Spleen (tissue), 11 donors: ENCODE results near the gene DCXR. TPM values are rescaled to one million over a fixed set of nuclear protein-coding genes. Genes with fewer than 3 reads are reported as not detected.

Experiments used
- DNase-seq: peaks from one replicate; pipeline ENCODE4 v3.0.0-alpha.2; 2020
- H3K27ac ChIP-seq, 8 donors: fragments of 200-600 bp; sonication (generic) in 7 of 8; 1 replicate in 4 of 8; 2 replicates in 4 of 8; pipeline versions ENCODE4 v1.5.0 to v1.8.0; 2016 to 2021; ENCODE audit warnings: inconsistent platforms in 4 of 8, mild to moderate bottlenecking in 4 of 8, moderate library complexity in 1 of 8
- H3K27me3 ChIP-seq, 7 donors: fragments of 200-600 bp; sonication (generic) in 6 of 7; replicated peaks in 1 of 7; 1 replicate in 4 of 7; 2 replicates in 3 of 7; pipeline versions ENCODE4 v1.5.0 to v1.8.0; 2016 to 2021; ENCODE audit warnings: inconsistent platforms in 3 of 7, mild to moderate bottlenecking in 1 of 7
- H3K36me3 ChIP-seq, 6 donors: fragments of 200-600 bp; sonication (generic) in 5 of 6; 1 replicate in 4 of 6; 2 replicates in 2 of 6; pipeline versions ENCODE4 v1.5.0 to v1.8.0; 2016 to 2021; ENCODE audit warnings: inconsistent platforms in 2 of 6
- H3K4me1 ChIP-seq, 6 donors: fragments of 200-600 bp; sonication (generic) in 5 of 6; 1 replicate in 3 of 6; 2 replicates in 3 of 6; pipeline versions ENCODE4 v1.5.0 to v1.8.0; 2016 to 2021; ENCODE audit warnings: inconsistent platforms in 3 of 6
- H3K4me3 ChIP-seq, 8 donors: fragments of 200-600 bp; sonication (generic) in 7 of 8; 1 replicate in 4 of 8; 2 replicates in 4 of 8; pipeline versions ENCODE4 v1.5.0 to v1.8.0; 2016 to 2021; ENCODE audit warnings: inconsistent platforms in 4 of 8, mild to moderate bottlenecking in 4 of 8, moderate library complexity in 2 of 8
- H3K9me3 ChIP-seq, 8 donors: fragments of 200-600 bp; sonication (generic) in 7 of 8; 1 replicate in 4 of 8; 2 replicates in 4 of 8; pipeline versions ENCODE4 v1.5.0 to v1.8.0; 2016 to 2021; ENCODE audit warnings: inconsistent platforms in 4 of 8
- CTCF ChIP-seq, 11 experiments: fragments of 200-600 bp in 7 of 11; fragments of 450-650 bp in 4 of 11; sonication (generic) in 4 of 11; IDR thresholded peaks in 8 of 11; conservative IDR thresholded peaks in 3 of 11; 1 replicate in 7 of 11; 2 replicates in 4 of 11; pipeline versions ENCODE4 v1.4.0 to v1.8.0; 2016 to 2021; ENCODE audit warnings: antibody characterized with exemption in 11 of 11, inconsistent platforms in 4 of 11, mild to moderate bottlenecking in 1 of 11
- POLR2A ChIP-seq, 3 donors: fragments of 450-650 bp; IDR thresholded peaks; one replicate each; pipeline ENCODE4 v1.5.1; 2017; ENCODE audit warnings: antibody characterized with exemption in 3 of 3, mild to moderate bottlenecking in 1 of 3
- POLR2AphosphoS5 ChIP-seq, 3 donors: sonication (generic); formaldehyde crosslinking; IDR thresholded peaks; one replicate each; pipeline ENCODE4 v1.5.1; 2017; ENCODE audit warnings: antibody characterized with exemption in 3 of 3
- WGBS, 5 donors: extraction: QIAGEN DNeasy Blood & Tissue Kit in 3 of 5; methylation state at CpG; one replicate each; pipeline versions ENCODE4 v1.1.5 to v1.1.7; 2013 to 2018; 5-methylcytosine and 5-hydroxymethylcytosine counted together
- intact Hi-C: fragments of 100-400 bp; cut with DNase I; formaldehyde crosslinking; loops from one replicate; pipeline ENCODE4 v1.15.0; 2023; ENCODE audit warnings: low total_unique reads
- polyA plus RNA-seq, 3 donors: library from polyadenylated mRNA; stranded (reverse); fragments of 200-250 nt; gene quantifications; one replicate each; pipeline ENCODE4 v1.2.1, GENCODE V29; 2013
- total RNA-seq, 7 donors: library from RNA; depleted of rRNA in 3 of 7; stranded (reverse); fragments of >200 nt in 3 of 7; fragmentation: NEBNext Ultra II Directional in 4 of 7; extraction: Animal tissue kit (Norgen Biotek cat#: 25700) in 4 of 7; gene quantifications; one replicate each; pipeline versions ENCODE4 v1.1.0 to v1.2.1, GENCODE V29; 2016 to 2021
- donor health status: healthy with polysubstance abuse.
- donor health status: DM: no; HTN: no; CAD: no; lungs with moderate emphysema.
- donor health status: DM: no; HTN: no; CAD: no.
- donor health status: Bipolar disorder and iron deficiency.
- donor health status: healthy.
- donor health status: DM: no; HTN: no; CAD: no.
- donor health status: DM: yes; HTN: yes; CAD: no.

The DCXR gene
- total and polyA plus RNA-seq, 10 donors: 44.2 to 88.0 (median 61.0) TPM

- Histone ChIP-seq H3K27ac (no peak overlapping the region), H3K4me1 (peaks cover 0 to 13% (median 2%) of the 10 kb centered on the region in 6 donors), H3K9me3 (no peaks in the 10 kb centered on the region), H3K4me3 (no peak overlapping the region), H3K27me3 (no peaks in the 10 kb centered on the region), H3K36me3 (peaks cover 0 to 35% (median 2%) of the 10 kb centered on the region in 6 donors)
- no peak for DNase-seq
- 83 to 88% (median 87%) methylated on average over 19 to 24 of the region's 24 CpGs for WGBS, 5 donors
- intact Hi-C loops: no loop called here
- TF ChIP-seq POLR2AphosphoS5 (IDR thresholded peaks at IDR 0.05) (no peak), POLR2A (IDR thresholded peaks at IDR 0.05) (no peak), CTCF (IDR thresholded peaks at IDR 0.05 in 8 of 11, conservative IDR thresholded peaks at IDR 0.05 in 3 of 11) (no peak)
These were observed 30.8 kb downstream of the DCXR start for GRCh38 chr17:82006468-82007227.

GRCh38 chr17:82005701-82006348, 31.7 kb downstream of the DCXR start:
- peaks cover 0 to 29% (median 2%) of the 10 kb centered on the region in 6 donors for H3K36me3 ChIP-seq
- intact Hi-C loops: no loop called here
- TF ChIP-seq POLR2AphosphoS5 (IDR thresholded peaks at IDR 0.05) (no peak), POLR2A (IDR thresholded peaks at IDR 0.05) (no peak), CTCF (IDR thresholded peaks at IDR 0.05 in 8 of 11, conservative IDR thresholded peaks at IDR 0.05 in 3 of 11) (no peak)

GRCh38 chr17:82004517-82005455, 32.7 kb downstream of the DCXR start:
- intact Hi-C loops: no loop called here
- H3K4me3 ChIP-seq: no peak overlapping the region
- H3K27me3 ChIP-seq: no peaks in the 10 kb centered on the region
- DNase-seq: no peak
- peaks cover 0 to 30% (median 2%) of the 10 kb centered on the region in 6 donors for H3K36me3 ChIP-seq
- peaks cover 0 to 13% (median 2%) of the 10 kb centered on the region in 6 donors for H3K4me1 ChIP-seq
- no peak overlapping the region for H3K27ac ChIP-seq
- TF ChIP-seq POLR2AphosphoS5 (IDR thresholded peaks at IDR 0.05) (no peak), POLR2A (IDR thresholded peaks at IDR 0.05) (no peak), CTCF (IDR thresholded peaks at IDR 0.05 in 8 of 11, conservative IDR thresholded peaks at IDR 0.05 in 3 of 11) (no peak)
- 82 to 89% (median 83%) methylated on average over 29 to 41 of the region's 41 CpGs for WGBS, 5 donors
- no peaks in the 10 kb centered on the region for H3K9me3 ChIP-seq

More at GRCh38 chr17:82005701-82006348, 31.7 kb downstream of the DCXR start:
- WGBS, 5 donors: 86 to 94% (median 88%) methylated on average over 18 to 30 of the region's 30 CpGs
- Histone ChIP-seq H3K27ac (no peak overlapping the region), H3K4me3 (no peak overlapping the region), H3K27me3 (no peaks in the 10 kb centered on the region), H3K4me1 (peaks cover 0 to 13% (median 2%) of the 10 kb centered on the region in 6 donors), H3K9me3 (no peaks in the 10 kb centered on the region)
- no peak for DNase-seq
